ENCODE results near the gene SGIP1. TPM values are rescaled to one million over a fixed set of nuclear protein-coding genes. Genes with fewer than 3 reads are reported as not detected.

The SGIP1 gene
- total and polyA plus RNA-seq, 2 of the 8 experiments (the other 6 are each of a cell fraction or from before 2014, with no cell fraction given), result 1.4 to 2.1 TPM

- FAIRE-seq, result no peak
- no peak overlapping the region for H3K27ac ChIP-seq (ENCODE audit: low read depth, low read length)
- TF ChIP-seq ATF2 (IDR thresholded peaks at IDR 0.05; ENCODE audit: low read length), result no peak
- no peak for TF ChIP-seq SUZ12 (IDR thresholded peaks at IDR 0.05; ENCODE audit: low read length)
- no peak for TF ChIP-seq SIX5 (IDR thresholded peaks at IDR 0.05; ENCODE audit: low read depth, low read length)
- no peak for TF ChIP-seq KDM4A (IDR thresholded peaks at IDR 0.05; ENCODE audit: low read depth, low read length, severe bottlenecking)
- TF ChIP-seq CEBPB (IDR thresholded peaks at IDR 0.05; ENCODE audit: low read depth, low read length), result no peak
- TF ChIP-seq, protein P1, sequence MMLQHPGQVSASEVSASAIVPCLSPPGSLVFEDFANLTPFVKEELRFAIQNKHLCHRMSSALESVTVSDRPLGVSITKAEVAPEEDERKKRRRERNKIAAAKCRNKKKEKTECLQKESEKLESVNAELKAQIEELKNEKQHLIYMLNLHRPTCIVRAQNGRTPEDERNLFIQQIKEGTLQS (IDR thresholded peaks at IDR 0.05; ENCODE audit: insufficient read depth, low read depth, low read length), result no peak
- TF ChIP-seq GTF2F1 (IDR thresholded peaks at IDR 0.05; ENCODE audit: borderline replicate concordance, low read depth, low read length), result no peak
- TF ChIP-seq TBP (IDR thresholded peaks at IDR 0.05; ENCODE audit: low read depth, low read length), result no peak
- TF ChIP-seq BRCA1 (IDR thresholded peaks at IDR 0.05; ENCODE audit: low read depth, low read length), result no peak
- TF ChIP-seq SP2 (IDR thresholded peaks at IDR 0.05; ENCODE audit: low read length), result no peak
- TF ChIP-seq CHD1 (IDR thresholded peaks at IDR 0.05; ENCODE audit: low read depth, low read length), result no peak
- TF ChIP-seq SP4 (IDR thresholded peaks at IDR 0.05; ENCODE audit: low read length), result no peak
- TF ChIP-seq SRF (IDR thresholded peaks at IDR 0.05; ENCODE audit: low read depth, low read length), result no peak
- TF ChIP-seq TEAD4 (IDR thresholded peaks at IDR 0.05; ENCODE audit: low read depth, low read length), result no peak
These were observed 62.2 kb downstream of the SGIP1 start for GRCh38 chr1:66596191-66596590.

More at GRCh38 chr1:66596191-66596590, 62.2 kb downstream of the SGIP1 start:
- Histone ChIP-seq H3K27me3 (replicated peaks in 1 of 4; ENCODE audit: control insufficient read depth in 3 of 4, extremely low read depth in 1 of 4, insufficient read depth in 3 of 4, low read length in 3 of 4) (no peaks in the 10 kb centered on the region), H4K5ac (ENCODE audit: insufficient read length, low read depth, low read length) (no peak overlapping the region), H3K4me3 (ENCODE audit: extremely low read depth in 1 of 4, insufficient read depth in 2 of 4, low read depth in 3 of 4, low read length in 4 of 4) (no peak overlapping the region), H3K79me2 (ENCODE audit: control insufficient read depth in 1 of 2, insufficient read depth in 2 of 2, low read length in 2 of 2) (no peaks in the 10 kb centered on the region), H2BK15ac (ENCODE audit: low read length) (no peak overlapping the region), H4K91ac (replicated peaks; ENCODE audit: insufficient read length, low read length) (no peak overlapping the region), H3K23me2 (ENCODE audit: low read depth, low read length) (no peaks in the 10 kb centered on the region), H3K9me3 (ENCODE audit: insufficient read depth in 2 of 2, low read depth in 1 of 2, low read length in 1 of 2) (no peaks in the 10 kb centered on the region), H3K56ac (replicated peaks; ENCODE audit: insufficient read length, low read depth, low read length) (no peak overlapping the region), H3K18ac (ENCODE audit: extremely low read depth, low read length) (no peak overlapping the region), H3K23ac (ENCODE audit: insufficient read length) (no peak overlapping the region), H3K4ac (replicated peaks; ENCODE audit: insufficient read length, low read depth, low read length) (no peak overlapping the region), H3K4me1 (replicated peaks in 1 of 4; ENCODE audit: control insufficient read depth in 3 of 4, insufficient read depth in 4 of 4, low read length in 3 of 4) (no peaks in the 10 kb centered on the region), H2BK12ac (ENCODE audit: low read depth, low read length) (no peak overlapping the region), H4K8ac (ENCODE audit: extremely low read depth, insufficient read depth, low read length) (no peak overlapping the region), H3K36me3 (ENCODE audit: control insufficient read depth in 2 of 4, insufficient read depth in 4 of 4, low read length in 3 of 4) (no peaks in the 10 kb centered on the region), H2AFZ (ENCODE audit: low read length) (no peak overlapping the region), H3K9ac (replicated peaks in 1 of 4; ENCODE audit: extremely low read depth in 1 of 4, low read depth in 3 of 4, low read length in 3 of 4) (no peak overlapping the region), H4K20me1 (replicated peaks in 1 of 2; ENCODE audit: control insufficient read depth in 1 of 2, insufficient read depth in 2 of 2, low read length in 2 of 2) (no peaks in the 10 kb centered on the region), H2AK5ac (ENCODE audit: low read depth, low read length) (no peak overlapping the region), H3K79me1 (ENCODE audit: low read depth, low read length) (no peaks in the 10 kb centered on the region), H3K4me2 (ENCODE audit: insufficient read depth in 1 of 2, low read depth in 2 of 2, low read length in 2 of 2) (no peak overlapping the region), H3K14ac (ENCODE audit: insufficient read length) (no peak overlapping the region), H2BK5ac (ENCODE audit: low read depth, low read length) (no peak overlapping the region), H2BK120ac (replicated peaks; ENCODE audit: low read depth, low read length) (no peak overlapping the region), H2BK20ac (ENCODE audit: low read length) (no peak overlapping the region)
- DNase-seq (ENCODE audit: low read depth in 1 of 2, low spot score in 2 of 2), result no peak
- ChIA-PET CTCF (ENCODE audit: partially characterized antibody) (interaction anchor here (1.0 kb wide), 1 partner anchor 61 kb away, joined by 3 read pairs; no protein-coding TSS in a partner anchor), POLR2A (ENCODE audit: partially characterized antibody) (no interaction called here)
- WGBS, 2 experiments (ENCODE audit: extremely low coverage in 1 of 2, insufficient coverage in 1 of 2, insufficient read length in 1 of 2, insufficient replicate concordance in 2 of 2, low coverage in 1 of 2, low lambda C conversion rate in 2 of 2, missing lambda C conversion rate in 1 of 2), result 89% methylated on average over 2 of the region's 2 CpGs; no CpG with 5 or more reads in 1 of the 2 experiments
